NOMO-1 treated with dmso at 0.1 percent for 144 hours (cell line): ENCODE data around the gene OBI1.
"Not testable (repeated sequence)": the region's sequence is repeated elsewhere in the genome, so short reads cannot be mapped to it uniquely, and the experiment has no call there.

Source experiments
- DNase-seq: peaks from one replicate; lab custom pipeline; 2025; ENCODE audit not compliant: unreplicated experiment; lab: John Stamatoyannopoulos, UW

Gene OBI1

GRCh38 chr13:78649997-78650716 lies 8.8 kb downstream of the OBI1 start:
- no peak for DNase-seq

DNA sequence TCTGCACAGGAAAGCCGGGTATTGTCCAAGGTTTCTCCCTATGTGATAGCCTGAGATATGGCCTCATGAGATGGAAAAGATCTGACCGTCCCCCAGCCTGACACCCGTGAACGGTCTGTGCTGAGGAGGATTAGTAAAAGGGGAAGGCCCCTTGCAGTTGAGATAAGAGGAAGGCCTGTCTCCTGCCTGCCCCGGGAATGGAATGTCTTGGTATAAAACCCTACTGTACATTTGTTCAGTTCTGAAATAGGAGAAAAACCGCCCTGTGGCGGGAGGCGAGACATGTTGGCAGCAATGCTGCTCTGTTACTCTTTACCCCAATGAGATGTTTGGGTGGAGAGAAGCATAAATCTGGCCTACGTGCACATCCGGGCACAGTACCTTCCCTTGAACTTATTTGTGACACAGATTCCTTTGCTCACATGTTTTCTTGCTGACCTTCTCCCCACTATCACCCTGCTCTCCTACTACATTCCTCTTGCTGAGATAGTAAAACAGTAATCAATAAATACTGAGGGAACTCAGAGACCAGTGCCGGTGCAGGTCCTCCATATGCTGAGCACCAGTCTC lies 11.8 kb downstream of the OBI1 start:
- DNase-seq, result not testable (repeated sequence)

GRCh38 chr13:78638216-78638615 lies 20.7 kb downstream of the OBI1 start:
- no peak for DNase-seq

DNA sequence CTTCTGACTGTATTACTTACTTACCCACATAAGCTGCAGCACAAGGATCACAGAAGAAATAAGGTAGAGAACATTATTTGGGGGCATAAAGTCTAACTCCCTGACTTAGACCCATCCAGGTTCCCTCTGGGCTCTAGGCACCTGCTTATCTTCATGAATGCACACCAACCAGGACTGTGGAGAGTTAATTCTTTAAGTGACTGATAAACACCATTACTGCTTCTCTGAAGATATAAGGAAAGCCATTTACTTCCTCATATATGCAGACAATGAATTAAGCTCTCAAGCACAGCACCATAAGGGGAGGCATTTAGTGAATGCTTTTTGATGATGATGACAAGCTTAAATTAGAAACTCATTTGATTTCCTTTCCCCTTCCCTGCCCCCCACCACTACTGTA lies 22.5 kb downstream of the OBI1 start:
- DNase-seq, result no peak

DNA sequence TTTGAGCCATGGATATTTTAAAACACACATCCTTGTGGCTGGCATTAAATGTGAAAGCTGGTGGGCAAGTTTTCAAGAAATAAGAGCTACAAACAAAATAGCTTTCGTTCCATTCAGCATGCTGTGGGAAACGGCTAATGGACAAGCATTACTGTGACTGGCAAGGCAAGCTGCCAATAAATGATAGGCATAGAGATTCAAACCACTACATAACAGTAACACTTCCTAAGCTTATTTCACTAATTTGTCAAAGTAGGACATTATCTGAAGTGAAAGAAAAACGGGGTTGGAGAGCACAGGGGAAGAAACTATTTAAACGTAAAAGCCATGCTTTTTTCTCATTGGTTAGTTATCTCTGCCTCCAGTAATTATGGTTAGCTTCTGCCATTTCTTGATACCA lies 26.0 kb downstream of the OBI1 start:
- no peak for DNase-seq

- no peak for DNase-seq
These were observed 27.9 kb downstream of the OBI1 start for GRCh38 chr13:78631077-78631476.

DNA sequence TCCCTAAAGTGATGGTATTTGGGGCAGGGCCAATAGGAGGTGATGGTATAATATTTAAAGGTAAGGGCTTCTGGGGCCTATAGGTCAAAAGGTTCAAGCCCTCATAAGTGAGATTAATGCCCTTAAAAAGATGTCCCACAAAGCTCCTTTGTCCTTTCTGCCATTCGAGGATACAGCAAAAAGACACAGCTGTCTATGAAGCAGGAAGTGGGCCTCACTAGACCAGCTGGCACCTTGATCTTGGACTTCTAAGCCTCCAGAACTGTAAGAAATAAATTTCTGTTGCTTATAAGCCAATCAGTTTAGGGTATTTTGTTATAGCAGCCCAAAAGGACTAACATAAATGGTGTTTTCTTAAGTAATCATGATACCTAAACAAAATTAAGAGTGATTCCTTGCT lies 28.4 kb downstream of the OBI1 start:
- no peak for DNase-seq

DNA sequence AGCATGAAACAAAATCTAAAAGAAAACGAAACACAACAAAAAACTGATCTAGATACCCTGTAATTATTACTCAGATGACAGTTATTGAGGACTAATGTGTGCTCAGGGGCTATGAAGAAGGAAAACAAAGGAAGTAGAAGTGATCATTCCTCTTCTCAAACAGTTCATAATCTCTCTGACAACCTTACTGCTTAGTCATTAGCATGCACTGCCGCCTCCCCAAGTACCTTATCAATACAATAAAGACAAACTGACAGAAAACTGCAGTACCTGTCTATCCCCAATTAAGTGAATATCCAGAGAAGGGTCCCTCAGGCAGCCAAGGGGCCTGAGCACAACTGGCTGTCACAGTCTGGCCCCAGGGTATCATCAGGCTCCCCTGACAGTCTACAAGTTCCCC lies 33.6 kb downstream of the OBI1 start:
- DNase-seq, result no peak

DNA sequence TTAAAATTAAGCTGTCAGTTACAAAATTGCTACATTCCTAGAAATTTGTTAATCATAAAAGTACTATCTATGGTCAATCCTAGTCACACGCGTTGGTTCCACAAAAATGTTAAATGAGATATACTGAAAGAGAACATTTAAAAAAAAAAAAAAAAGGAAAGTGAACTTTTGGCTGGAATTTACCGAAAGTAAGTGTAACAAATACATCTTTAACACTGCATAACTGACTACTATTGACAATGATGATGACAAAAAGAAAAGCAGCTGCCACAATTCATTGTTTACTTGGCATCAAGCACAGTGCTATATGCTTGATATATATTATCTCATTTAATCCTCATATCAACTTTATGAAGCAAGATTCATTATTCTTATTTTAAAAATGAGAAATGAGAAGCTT lies 35.8 kb downstream of the OBI1 start:
- no peak for DNase-seq

DNA sequence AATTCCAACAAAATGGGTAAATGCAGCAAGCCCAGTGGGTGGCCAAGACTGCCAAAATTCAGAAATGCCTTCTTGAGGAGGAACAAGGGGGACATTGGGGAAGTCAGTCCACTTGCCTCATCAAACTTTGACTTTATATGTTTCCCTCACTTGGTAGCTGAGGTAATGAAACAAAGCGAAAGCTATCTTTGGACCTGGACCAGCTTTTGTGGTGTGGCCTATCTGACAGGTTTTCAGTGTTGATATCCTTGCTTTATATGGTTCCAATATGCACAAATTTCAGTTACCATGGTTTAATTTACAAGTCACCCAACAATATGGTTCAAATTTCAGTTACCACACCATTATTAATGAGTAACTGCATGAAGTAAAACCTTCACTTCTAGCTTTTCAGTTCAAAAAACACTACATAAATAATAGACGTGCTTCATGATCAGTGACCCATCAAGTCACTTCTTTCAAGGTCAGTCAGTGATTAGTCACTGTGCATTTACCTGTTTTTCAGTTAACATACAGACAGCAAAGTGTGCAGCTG lies 38.0 kb downstream of the OBI1 start:
- no peak for DNase-seq

GRCh38 chr13:78618411-78618810 lies 40.5 kb downstream of the OBI1 start:
- DNase-seq, result no peak

- DNase-seq, result no peak
These were observed 47.9 kb downstream of the OBI1 start for GRCh38 chr13:78611040-78611439.

GRCh38 chr13:78610381-78610883 lies 48.5 kb downstream of the OBI1 start:
- no peak for DNase-seq

GRCh38 chr13:78609464-78610205 lies 49.3 kb downstream of the OBI1 start:
- no peak for DNase-seq

GRCh38 chr13:78608688-78609463 lies 50.1 kb downstream of the OBI1 start:
- DNase-seq, result no peak

DNA sequence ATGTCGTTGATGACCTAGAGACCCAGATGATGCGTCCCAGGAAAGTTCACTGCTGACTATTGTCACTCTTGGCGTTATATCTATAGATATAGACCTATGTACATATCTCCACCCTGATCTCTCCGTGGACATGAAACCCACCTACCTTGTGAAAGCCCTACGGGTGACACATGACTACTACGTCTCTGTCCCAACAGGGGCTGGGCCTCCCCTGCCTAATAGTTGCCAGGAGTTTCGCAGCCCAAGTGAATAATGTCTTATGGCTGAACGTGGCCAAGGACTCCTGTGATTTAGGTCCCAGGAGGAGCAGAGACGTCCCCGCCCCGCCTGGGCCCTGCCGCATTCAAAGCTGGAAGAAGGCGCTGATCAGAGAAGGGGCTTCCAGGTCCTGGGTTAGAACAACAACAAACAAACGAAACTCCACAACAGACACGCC lies 50.7 kb downstream of the OBI1 start:
- no peak for DNase-seq

DNA sequence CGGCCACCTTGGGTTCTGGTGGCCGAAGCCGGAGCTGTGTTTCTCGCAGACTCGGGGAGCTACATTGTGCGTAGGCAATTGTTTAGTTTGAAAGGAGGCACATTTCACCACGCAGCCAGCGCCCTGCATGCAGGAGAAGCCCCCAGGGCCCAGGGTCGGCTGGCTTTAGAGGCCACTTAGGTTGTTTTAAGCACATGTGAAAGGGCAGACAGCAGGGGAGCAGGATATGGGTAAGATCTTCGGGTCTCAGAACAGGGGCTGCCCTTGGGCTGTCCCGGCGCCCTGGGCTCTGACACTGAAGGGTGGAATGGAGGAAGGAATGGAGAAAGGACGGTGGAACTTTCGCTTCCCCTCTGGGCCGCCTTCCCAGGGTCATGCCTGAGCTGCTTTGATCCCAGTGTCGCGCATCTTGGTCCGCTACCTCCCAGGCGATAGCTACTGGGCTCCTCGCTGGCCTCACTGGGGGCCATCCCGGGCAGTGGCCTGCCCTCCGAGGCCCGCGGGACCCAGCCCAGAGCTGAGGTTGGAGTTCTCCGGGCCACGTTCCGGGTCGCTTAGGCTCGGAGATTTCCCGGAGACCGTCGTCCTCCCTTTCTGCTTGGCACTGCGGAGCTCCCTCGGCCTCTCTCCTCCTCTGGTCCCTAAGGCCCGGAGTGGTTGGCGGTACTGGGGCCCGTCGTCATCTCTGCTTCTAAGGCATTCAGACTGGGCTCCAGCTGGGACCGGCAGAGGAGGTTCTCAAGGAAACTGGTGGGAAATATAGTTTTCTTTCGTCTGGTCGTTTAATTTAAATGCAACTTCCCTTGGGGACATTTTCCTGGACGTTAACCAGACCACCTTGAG lies 51.3 kb downstream of the OBI1 start:
- no peak for DNase-seq

- DNase-seq, result no peak
These were observed 52.2 kb downstream of the OBI1 start for GRCh38 chr13:78606471-78607408.
